HG03520 (cell line): ENCODE data around the gene SERPINB13.

Experiments used
- ATAC-seq: cut with Tn5 transposase; IDR thresholded peaks from one replicate; pipeline ENCODE4 v1.9.1; 2021; ENCODE audit warnings: mild to moderate bottlenecking, moderate library complexity; ENCODE audit not compliant: unreplicated experiment

Gene SERPINB13, protein sequence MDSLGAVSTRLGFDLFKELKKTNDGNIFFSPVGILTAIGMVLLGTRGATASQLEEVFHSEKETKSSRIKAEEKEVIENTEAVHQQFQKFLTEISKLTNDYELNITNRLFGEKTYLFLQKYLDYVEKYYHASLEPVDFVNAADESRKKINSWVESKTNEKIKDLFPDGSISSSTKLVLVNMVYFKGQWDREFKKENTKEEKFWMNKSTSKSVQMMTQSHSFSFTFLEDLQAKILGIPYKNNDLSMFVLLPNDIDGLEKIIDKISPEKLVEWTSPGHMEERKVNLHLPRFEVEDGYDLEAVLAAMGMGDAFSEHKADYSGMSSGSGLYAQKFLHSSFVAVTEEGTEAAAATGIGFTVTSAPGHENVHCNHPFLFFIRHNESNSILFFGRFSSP

GRCh38 chr18:63586966-63587365 is at the start of gene SERPINB13:
Gene SERPINB13 (plus strand): TSS chr18:63587343. CDS start chr18:63588668, 1,325 bp downstream.
- ATAC-seq = no peak

DNA sequence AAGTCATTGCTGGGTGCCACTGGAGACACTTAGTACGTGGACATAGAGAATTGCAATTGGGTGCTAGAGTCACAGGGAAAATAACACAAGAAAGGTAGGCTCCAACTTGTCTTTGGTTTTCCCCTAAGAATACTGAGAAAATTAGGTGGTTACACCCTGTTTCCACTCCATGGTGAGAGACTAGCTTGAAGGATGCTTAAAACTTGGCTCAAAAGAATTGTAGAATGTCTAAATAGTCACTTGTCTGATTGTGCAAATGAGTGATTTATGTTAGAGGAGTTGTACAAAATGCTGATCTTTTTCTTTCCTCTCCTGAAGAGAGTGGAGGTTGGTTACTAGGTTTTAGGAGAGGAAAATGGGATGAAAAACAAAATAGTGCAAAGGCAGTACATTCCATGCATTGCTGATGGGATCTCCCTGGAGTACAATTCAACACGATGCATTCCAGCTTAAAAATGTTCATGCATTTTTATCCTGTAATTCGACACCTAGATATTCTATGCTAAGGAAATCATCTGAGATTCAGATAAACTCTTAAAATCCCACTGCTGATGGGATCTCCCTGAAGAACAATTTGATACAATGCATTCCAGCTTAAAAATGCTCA is 47.1 kb upstream of the SERPINB13 start:
- no peak for ATAC-seq

GRCh38 chr18:63542069-63542468 is 45.1 kb upstream of the SERPINB13 start, which contains the start of gene SERPINB12:
Gene SERPINB12 (plus strand): TSS chr18:63542369. CDS start chr18:63556160, 13,791 bp downstream.
- no peak for ATAC-seq

DNA sequence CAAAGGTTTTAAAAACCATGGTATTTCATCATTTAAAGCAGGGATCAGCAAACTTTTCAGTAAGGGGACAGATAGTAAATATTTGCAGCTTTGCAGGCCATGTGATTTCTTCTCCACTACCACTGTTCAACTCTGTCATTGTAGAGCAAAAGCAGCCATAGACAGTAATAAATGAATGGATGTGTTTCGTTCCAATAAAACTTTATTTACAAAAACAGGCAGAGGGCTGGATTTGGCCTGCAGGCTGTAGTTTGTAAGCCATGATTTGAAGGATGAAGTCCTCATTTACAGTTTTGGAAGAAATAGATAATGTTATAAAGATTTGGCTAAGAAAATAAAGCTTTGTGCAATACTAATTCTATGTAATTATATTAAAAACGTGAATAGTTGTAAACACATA is 43.1 kb upstream of the SERPINB13 start:
- ATAC-seq = no peak

- no peak for ATAC-seq
Measured at GRCh38 chr18:63545000-63545399, 42.1 kb upstream of the SERPINB13 start.

DNA sequence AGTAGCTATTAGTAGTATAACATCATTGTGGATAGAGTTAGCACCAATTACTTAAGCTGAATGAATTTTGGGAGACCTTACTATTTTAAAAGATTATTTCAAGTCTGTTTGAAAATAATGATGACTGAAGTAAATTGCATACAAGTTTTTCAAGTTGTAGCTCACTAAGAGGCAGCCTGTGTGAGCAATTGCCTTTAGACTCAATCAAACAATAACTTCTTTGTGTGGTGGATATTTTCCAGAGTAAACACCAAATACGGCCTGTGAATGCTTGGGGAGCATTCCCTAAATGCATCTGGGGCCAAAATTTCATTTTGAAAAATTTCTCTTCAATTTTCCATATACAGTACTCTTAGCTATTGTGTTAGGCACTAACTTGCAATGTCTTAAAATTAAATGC is 37.1 kb upstream of the SERPINB13 start:
- ATAC-seq = no peak

GRCh38 chr18:63551769-63552168 is 35.4 kb upstream of the SERPINB13 start:
- no peak for ATAC-seq

GRCh38 chr18:63552581-63552980 is 34.6 kb upstream of the SERPINB13 start:
- no peak for ATAC-seq

DNA sequence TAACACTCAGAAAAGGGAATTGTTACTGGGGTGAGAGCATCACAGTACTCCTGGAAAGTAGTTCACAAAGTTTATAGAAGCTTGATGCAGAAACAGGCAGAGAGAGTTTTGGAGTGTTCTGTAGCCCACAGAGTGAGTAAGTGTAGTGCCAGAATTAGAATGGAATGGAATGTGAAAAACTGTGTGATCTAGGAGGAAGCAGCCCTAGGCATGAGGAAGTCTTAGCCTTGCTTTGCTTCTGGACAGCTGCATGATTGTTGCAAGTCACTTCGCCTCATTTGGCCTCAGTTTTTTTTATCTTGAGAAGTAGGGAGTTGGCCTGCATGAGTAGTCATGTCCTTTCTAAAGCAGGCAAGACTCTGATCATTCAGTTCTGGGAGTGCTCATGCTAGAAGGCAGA is 34.1 kb upstream of the SERPINB13 start:
- ATAC-seq = no peak

DNA sequence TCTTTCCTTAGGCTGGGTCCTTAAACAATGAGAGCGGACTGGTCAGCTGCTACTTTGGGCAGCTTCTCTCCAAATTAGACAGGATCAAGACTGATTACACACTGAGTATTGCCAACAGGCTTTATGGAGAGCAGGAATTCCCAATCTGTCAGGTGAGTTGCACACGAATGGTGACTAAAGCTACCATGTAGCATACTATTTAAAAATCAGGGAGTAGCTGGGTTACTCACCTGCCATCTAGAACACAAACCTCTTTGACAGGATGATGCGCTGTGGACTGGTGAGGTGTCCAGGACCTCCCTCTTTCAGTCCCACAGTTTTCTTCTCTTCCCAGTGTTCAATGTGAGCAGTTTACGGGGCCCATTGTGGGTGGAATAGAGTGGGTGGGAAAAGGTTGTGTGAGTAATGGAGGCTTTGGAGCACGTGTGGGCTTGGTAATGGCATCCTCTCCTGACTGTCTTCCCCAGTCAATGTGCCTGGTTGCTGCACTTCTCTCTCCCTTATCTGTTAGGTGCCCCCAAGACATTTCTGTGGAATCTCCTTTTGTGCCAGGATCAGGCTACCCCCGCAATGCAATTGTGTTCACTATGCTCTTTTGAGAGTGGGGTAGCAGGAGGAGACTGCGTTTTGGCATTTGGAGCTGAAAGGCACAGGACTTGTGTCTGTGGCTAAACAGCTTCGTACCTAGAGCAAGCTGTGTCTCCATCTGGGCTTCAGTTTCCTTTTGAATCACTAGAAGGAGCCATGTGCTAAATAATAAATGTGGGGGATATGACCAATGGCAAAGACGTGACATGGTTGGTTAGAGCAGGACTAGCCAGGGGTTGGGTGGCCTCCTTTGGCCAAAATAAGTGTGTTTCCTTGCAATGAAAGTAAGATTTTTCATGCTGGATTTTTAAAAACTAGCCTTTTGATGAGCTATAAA is 27.3 kb upstream of the SERPINB13 start:
- peak; percentile 37 for ATAC-seq

DNA sequence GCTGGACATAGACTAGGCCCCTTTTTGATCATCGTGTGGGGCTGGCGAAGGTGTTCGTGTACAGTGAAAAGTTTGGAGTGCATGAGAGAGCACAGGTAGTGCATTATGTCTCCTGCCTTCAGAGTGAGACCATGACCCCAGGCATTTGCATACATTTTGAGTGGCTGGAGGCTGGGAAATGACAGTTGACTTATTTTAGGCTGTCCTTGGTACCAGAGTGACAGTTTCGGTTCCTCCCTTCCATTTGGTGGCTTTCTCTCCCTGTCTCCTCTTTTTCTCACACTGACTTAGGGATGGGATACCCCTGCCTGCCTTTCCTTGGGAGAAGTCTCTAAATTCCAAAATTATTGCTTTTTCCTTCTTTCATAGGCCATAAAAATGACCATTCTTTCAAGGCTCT is 24.9 kb upstream of the SERPINB13 start:
- peak; percentile 82 for ATAC-seq

- ATAC-seq = no peak
Measured at GRCh38 chr18:63564021-63564420, 23.1 kb upstream of the SERPINB13 start.

GRCh38 chr18:63564561-63564960 is 22.6 kb upstream of the SERPINB13 start:
- no peak for ATAC-seq

DNA sequence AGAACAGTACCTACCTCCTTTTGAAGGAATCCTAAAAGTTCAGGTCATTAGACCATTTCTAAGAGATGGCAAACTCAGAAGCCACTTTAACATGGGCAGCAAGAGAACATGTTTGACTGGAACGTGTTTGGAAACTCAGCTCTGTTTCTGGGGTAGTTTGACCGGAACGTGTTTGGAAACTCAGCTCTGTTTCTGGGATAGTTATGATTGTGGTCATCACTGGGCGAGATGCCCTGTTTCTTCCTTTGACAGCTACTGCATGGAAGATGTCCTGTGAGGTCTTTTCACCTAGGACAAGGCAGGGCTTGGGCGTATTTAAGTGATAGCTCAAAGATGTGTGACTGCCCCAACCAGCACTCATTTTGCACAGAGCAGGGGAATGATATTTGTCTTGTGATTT is 19.9 kb upstream of the SERPINB13 start:
- no peak for ATAC-seq

DNA sequence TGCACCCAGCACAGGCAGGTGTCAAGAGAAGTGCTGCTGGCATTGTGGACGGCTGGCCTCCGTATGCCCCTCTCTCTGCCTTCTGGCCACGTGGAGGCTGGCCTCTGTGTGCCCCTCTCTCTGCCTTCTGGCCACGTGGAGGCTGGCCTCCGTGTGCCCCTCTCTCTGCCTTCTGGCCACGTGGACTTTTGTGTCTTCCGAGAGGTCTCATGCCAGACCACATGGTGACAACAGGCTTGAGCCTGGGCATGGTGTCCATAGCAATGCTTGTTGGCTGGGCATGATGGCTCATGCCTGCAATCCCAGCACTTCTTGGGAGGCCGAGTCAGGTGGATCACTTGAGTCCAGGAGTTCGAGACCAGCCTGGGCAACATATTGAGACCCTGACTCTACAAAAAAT is 19.3 kb upstream of the SERPINB13 start:
- ATAC-seq = no peak

DNA sequence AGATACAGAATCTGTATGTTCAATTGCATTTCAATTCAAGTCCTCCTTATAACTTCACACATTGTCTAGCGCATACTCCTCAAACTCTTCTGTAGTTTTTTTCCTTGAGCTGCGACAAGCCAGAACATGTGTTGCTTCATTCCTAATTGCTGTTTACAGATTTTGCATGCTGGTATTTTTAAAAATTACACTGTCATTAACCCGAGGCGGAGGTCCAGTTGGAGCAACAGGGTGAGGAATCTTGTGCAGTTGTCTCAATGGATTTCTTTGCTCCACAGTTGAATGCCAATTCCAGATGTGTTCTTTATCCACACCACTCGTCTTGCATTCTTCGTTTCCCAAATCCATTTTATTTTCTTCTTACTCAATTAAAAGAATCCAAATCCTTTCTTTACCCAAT is 16.4 kb upstream of the SERPINB13 start:
- ATAC-seq = no peak

DNA sequence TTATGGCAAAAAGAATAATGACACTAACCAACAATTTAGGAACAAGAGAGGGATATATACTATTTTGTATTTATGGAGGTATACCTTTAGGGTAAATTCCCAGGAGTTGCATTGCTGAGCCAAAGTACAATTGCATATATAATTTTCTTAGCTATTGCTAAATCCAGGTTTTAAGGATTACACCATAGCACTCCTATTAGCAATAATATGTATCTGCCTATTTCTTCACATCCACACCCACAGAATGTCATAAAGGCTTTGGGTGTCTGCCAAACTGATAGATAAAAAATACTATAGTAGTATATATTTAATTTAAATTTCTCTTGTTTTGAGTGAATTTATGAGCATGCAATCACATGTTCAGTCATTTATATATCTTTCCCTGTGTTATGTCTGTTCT is 11.5 kb upstream of the SERPINB13 start:
- no peak for ATAC-seq

DNA sequence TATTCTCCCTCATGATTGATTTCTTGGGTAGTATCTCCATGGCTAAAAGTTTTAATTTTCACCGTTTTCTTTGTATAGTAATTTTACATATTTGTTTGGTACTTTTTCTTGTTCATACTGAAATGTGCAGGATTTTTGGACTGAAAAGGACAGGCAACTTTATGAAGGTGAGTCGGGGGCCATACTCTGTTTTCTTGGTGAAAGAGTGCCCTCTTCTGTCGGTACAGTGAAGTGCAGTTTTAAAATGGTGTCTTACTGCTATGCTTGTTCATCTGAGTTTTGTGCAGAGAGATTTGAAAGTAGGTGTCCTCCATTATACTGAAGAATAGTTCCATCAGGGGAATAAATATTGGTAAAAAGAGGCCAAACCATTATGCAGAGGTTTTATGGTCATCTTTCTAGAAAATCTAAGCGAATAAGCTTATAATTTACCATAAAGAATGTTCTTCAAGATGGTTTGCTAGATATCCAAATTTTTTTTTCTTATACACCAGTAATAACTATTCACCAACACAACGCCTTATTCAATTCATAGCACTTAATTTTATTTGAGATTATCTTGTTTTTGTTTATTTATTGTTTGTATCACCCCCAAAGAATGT is 8.7 kb upstream of the SERPINB13 start:
- ATAC-seq = no peak

DNA sequence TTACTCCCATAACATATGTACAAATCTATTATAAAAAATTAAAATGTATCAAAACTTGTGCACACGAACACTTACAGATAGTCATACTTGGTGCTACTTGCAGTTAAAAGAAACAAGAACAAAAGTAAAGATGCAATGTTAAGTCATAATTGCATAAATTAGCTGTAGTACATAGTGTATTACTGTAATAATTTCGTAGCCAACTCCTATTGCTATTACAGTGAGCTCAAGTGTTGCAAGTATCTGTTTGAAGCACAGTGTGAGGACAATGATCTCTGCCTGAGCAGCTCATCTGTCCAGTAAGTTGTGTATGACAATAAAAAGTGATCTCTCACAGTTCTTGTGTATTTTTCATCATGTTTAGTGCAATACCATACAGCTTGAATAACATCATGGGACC is 7.5 kb upstream of the SERPINB13 start:
- ATAC-seq = no peak

DNA sequence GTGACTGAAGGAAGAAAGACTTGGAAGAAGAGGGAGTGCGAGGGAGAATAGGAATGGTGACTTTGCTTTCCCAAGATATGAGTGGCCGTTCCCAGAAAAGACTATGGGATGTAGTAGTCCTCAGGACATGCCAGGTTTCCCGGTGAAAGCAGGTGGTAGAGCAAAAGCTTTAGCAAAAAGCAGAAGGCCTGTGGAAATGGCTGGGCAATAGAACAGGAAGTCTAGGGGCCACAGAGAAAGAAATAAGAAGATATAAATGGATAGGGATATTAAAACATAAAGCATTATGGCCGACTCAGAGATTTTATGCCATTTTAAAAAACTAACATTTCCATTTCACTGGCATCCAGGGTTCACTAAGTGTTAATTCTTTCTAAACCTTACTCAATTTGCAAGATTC is 1.2 kb upstream of the SERPINB13 start:
- ATAC-seq = no peak

DNA sequence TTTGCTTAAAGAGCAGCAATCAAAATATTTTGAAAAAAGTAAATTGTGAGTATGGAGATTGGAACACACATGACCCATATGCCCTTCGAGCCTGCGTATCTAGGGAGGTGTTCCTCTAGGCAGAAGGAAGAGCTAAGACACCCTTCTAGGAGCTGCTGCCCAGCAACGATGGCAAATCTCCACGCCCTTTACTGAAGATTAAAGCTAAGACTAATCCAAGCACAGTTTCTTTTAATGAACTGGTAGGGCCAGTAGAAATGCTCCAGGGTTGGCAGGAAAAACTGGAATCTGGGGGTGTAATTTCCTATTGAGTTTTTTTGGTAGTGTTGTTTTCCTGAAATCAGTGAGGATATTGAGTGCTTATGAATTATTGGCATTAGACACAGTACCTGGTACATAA is 712 bp upstream of the SERPINB13 start:
- ATAC-seq = no peak
